HG02981 (cell line): ENCODE results near the gene UPF1.
"Not testable (repeated sequence)": the region's sequence is repeated elsewhere in the genome, so short reads cannot be mapped to it uniquely, and the experiment has no call there.

Experiments used
- ATAC-seq: cut with Tn5 transposase; IDR thresholded peaks from one replicate; pipeline ENCODE4 v1.9.1; 2021; ENCODE audit warnings: mild to moderate bottlenecking, moderate library complexity; ENCODE audit not compliant: unreplicated experiment

The UPF1 gene

DNA sequence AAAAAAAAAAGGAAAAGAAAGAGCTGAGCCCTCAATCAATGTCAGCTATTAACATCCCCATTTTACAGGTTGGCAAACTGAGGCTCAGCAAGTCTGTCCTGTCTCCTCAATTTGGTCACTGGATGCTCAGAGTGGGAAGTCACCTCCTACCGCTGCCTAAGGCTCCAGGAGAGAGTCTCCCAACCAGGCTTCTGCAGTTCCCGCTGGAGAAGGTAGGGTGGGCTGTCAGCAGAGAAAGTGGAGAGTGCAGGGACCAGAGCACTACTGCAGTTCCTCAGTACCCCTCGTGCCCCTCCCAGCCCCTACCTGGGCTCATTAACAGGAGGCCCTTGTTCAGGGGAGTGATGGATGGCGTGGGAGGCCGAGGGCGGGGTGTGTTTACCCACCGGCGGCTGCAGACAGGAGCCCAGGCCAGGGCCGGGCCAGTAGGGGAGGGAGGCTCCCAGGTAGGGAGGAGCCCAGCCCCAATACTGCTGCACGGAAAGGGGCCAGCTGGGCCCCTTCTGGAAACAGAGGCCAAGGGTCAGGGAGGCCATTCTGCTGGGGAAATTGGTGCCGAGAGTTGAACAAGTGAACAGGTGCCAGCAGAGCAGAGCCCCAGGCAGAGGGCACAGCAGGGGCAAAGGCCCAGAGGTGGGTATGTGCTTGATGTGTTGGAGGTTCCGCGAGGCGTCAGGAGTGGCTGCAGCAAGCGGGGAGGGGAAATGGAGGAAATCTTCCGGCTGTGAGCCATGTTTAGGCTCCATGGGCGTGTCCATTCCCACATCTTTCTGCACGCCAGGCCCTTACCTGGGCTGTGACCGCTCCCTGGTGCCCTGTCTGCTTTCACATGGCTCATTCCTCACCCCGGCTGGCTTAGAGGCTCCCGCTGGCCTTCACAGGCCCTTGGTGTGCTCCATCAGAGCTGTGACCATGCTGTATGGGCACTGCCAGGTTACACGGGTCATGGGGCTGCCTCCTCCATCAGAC lies 33.1 kb upstream of the UPF1 start:
- no peak for ATAC-seq

DNA sequence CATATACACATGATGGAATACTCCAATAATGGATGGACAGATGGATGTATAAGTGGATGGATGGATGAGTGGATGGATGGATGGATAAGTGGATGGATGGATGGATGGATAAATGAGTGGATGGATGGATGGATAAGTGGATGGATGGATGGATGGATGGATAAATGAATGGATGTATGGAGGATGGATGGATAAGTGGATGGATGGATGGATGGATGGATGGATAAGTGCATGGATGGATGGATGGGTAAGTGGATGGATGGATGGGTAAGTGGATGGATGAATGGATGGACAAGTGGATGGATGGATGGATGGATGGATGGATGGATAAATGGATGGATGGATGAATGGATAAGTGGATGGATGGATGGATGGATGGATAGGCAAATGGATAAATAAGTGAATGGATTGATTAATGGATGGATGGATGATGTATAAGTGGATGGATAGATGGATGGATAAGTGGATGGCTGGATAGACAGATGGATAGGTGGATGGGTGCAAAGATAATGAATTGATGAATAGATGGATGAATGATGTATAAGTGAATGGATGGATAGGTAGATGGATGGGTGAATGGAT lies 32.3 kb upstream of the UPF1 start:
- no peak for ATAC-seq

GRCh38 chr19:18800079-18800478 lies 31.7 kb upstream of the UPF1 start:
- no peak for ATAC-seq

DNA sequence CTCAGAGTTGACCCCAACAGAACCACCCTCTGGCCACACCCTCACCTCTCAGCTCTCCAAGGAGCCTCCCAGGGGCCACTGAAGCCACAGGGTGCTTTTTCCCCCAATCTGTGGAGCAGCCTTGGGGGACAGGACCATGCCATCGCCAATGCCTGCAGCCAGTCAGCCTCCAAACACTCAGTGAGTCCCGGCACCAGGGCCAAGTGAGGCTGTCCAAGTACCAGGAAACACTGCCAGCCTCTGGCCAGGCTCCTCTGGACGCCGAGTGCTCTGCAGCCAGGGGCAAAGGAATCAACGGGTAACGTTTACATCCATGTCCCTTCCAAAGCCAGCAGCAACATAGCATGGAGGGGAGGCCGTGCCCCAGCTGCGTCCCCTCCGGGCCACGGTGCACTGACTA lies 31.1 kb upstream of the UPF1 start:
- no peak for ATAC-seq

GRCh38 chr19:18802354-18802753 lies 29.4 kb upstream of the UPF1 start:
- no peak for ATAC-seq

GRCh38 chr19:18803550-18804138 lies 28.1 kb upstream of the UPF1 start:
- ATAC-seq, result no peak

- ATAC-seq, result no peak
Measured at GRCh38 chr19:18804139-18804601, 27.6 kb upstream of the UPF1 start.

GRCh38 chr19:18804643-18805042 lies 27.1 kb upstream of the UPF1 start:
- ATAC-seq, result no peak

- no peak for ATAC-seq
Measured at GRCh38 chr19:18807861-18808331, 23.9 kb upstream of the UPF1 start.

- no peak for ATAC-seq
Measured at GRCh38 chr19:18809149-18809868, 22.4 kb upstream of the UPF1 start.

- not testable (repeated sequence) for ATAC-seq
Measured at GRCh38 chr19:18811638-18812037, 20.1 kb upstream of the UPF1 start.

- ATAC-seq, result no peak
Measured at GRCh38 chr19:18814063-18814462, 17.7 kb upstream of the UPF1 start.

GRCh38 chr19:18815673-18816072 lies 16.1 kb upstream of the UPF1 start:
- ATAC-seq, result no peak

DNA sequence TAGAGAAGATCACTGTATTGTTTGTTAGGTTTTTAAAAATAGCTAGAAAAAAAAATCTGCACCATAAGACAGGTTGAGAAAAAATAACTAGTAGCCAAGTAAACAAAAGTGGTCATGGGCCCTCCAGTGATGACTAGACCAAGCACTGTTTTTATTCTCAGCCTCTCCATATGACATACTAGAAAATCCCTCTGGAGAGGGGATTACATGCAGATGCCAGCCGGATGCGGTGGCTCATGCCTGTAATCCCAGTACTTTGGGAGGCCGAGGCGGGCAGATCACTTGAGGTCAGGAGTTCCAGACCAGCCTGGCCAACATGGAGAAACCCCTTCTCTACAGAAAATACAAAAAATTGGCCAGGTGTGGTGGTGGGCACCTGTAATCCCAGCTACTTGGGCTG lies 15.1 kb upstream of the UPF1 start:
- not testable (repeated sequence) for ATAC-seq

- ATAC-seq, result no peak
Measured at GRCh38 chr19:18817574-18817973, 14.2 kb upstream of the UPF1 start.

- ATAC-seq, result no peak
Measured at GRCh38 chr19:18828786-18829185, 3.0 kb upstream of the UPF1 start.

DNA sequence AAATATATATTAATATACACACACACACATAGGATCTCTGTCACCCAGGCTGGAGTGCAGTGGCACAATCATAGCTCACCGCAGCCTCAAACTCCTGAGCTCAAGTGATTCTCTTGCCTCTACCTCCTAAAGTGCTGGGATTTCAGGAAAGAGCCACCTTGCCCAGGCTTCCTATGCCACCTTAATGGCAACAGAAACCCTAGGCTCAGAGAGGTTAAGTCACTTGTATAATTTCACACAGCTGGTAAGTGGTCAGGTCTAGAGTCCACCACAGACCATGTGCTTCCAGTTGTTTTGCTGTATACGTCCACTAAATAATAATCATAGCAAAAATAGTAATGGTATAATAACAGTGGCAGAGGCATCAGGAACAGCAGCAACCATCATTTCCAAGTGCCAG lies 1.3 kb upstream of the UPF1 start:
- ATAC-seq, result no peak

DNA sequence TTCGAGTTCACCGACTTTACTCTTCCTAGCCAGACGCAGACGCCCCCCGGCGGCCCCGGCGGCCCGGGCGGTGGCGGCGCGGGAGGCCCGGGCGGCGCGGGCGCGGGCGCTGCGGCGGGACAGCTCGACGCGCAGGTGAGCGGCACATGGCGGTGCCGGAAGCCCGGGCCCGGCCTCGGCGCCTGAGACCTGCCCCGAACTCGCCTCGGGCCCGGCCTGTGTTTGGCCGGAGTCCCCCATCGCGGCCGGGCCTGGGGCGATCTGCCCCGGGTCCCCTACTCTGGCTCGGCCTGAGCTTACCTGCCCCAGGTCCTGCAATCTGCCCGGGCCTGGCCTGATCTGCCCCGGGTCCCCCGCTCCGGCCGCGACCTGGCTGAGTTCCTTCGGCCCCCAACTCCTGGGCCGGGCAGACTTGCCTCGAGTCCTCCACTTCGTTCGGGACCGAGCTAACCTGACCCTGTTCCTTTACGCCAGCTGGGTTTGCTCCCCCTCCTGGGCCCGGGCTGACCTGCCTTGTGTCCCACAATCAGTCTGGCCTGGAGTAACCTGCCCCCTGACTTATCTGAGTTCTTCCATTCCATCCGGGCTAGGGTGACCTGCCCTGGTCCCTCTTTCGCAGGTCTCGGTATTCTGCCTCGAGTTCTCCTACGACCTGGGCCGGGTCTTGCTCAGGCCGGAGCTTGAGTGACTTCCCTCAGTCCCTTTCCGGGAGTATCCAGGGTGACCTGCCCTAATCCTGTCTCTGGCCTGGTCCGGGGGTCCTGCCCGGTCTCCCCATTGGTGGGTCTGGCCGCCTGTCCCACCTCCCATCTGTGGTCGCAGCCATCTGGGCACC lies 764 bp downstream of the UPF1 start:
- ATAC-seq, result peak; percentile 18

DNA sequence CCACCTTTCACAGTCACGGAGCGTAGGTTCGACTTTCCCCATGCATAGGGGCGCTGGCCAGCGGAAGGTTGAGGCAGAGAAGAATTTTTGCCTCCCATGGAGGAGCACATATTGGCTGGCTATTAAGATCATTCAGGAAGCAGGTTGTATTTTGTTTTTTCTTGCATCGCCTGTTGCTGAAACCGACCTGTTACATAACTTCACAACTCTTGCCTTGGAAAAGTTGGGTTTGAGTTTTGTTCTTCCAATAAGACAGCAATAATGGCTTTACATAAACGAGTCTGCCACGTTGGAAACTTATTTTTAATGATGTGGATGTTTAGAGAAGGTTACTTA lies 1.4 kb downstream of the UPF1 start:
- no peak for ATAC-seq
